Fibroblast of skin of back (primary cell): Measurements from ENCODE around the gene KCNJ13.
"Not testable (repeated sequence)": the region's sequence is repeated elsewhere in the genome, so short reads cannot be mapped to it uniquely, and the experiment has no call there.

Experiments
- DNase-seq: peaks from one replicate; pipeline ENCODE4 v3.0.0-alpha.2; 2013

KCNJ13 gene

GRCh38 chr2:232761301-232761907, 15.0 kb downstream of the KCNJ13 start:
- DNase-seq: peak; percentile 13

GRCh38 chr2:232757905-232758304, 18.5 kb downstream of the KCNJ13 start:
- no peak for DNase-seq

GRCh38 chr2:232750135-232750671, 26.2 kb downstream of the KCNJ13 start:
- no peak for DNase-seq

GRCh38 chr2:232749331-232749730, 27.0 kb downstream of the KCNJ13 start:
- DNase-seq: no peak

- no peak for DNase-seq
Observed at GRCh38 chr2:232748038-232748437, 28.3 kb downstream of the KCNJ13 start.

GRCh38 chr2:232744963-232745362, 31.4 kb downstream of the KCNJ13 start:
- no peak for DNase-seq

- no peak for DNase-seq
Observed at GRCh38 chr2:232741972-232742371, 34.4 kb downstream of the KCNJ13 start.

- DNase-seq: no peak
Observed at GRCh38 chr2:232741294-232741693, 35.1 kb downstream of the KCNJ13 start.

GRCh38 chr2:232731470-232731869, 44.9 kb downstream of the KCNJ13 start:
- no peak for DNase-seq

- no peak for DNase-seq
Observed at GRCh38 chr2:232728785-232729184, 47.6 kb downstream of the KCNJ13 start.

- no peak for DNase-seq
Observed at GRCh38 chr2:232723027-232723426, 53.3 kb downstream of the KCNJ13 start.

GRCh38 chr2:232721882-232722281, 54.5 kb downstream of the KCNJ13 start:
- no peak for DNase-seq

GRCh38 chr2:232721261-232721660, 55.1 kb downstream of the KCNJ13 start:
- DNase-seq: no peak

- not testable (repeated sequence) for DNase-seq
Observed at GRCh38 chr2:232720056-232720455, 56.3 kb downstream of the KCNJ13 start.
